T-helper 17 cell (primary cell): ENCODE data around the gene CAMK1D. TPM values are rescaled to one million over a fixed set of nuclear protein-coding genes. Genes with fewer than 3 reads are reported as not detected.
"Not testable (repeated sequence)": the region's sequence is repeated elsewhere in the genome, so short reads cannot be mapped to it uniquely, and the experiment has no call there.

Experiments
- ATAC-seq: fragments of 150-1000 bp; cut with Tn5 transposase; 2 replicates; pipeline ENCODE4 v1.10.0; 2021; ENCODE audit warnings: mild to moderate bottlenecking, moderate library complexity
- DNase-seq, 3 donors: peaks; one replicate each; pipeline versions ENCODE4 v3.0.0 to v3.0.0-alpha.2; 2020 to 2021
- H3K9me3 ChIP-seq: one replicate; pipeline ENCODE4 v1.7.0; 2013; ENCODE audit warnings: low read length, mild to moderate bottlenecking; ENCODE audit not compliant: control insufficient read depth, poor library complexity, severe bottlenecking
- H3K27ac Mint-ChIP-seq: one replicate; pipeline ENCODE4 v1.8.0; 2022; ENCODE audit warnings: mild to moderate bottlenecking, moderate library complexity, mixed read lengths
- H3K27me3 Mint-ChIP-seq: one replicate; pipeline ENCODE4 v1.8.0; 2022; ENCODE audit warnings: mixed read lengths
- H3K36me3 Mint-ChIP-seq: one replicate; pipeline ENCODE4 v1.8.0; 2022; ENCODE audit warnings: low read depth, mixed read lengths
- H3K4me1 Mint-ChIP-seq: one replicate; pipeline ENCODE4 v1.8.0; 2022; ENCODE audit warnings: mild to moderate bottlenecking, mixed read lengths
- H3K4me3 Mint-ChIP-seq: one replicate; pipeline ENCODE4 v1.8.0; 2022; ENCODE audit warnings: mild to moderate bottlenecking, moderate library complexity, mixed read lengths
- total RNA-seq, 4 donors: library from RNA in 2 of 4; stranded (reverse) in 2 of 4; gene quantifications; one replicate each; pipeline ENCODE4 v1.2.3 and lab custom pipeline; 2022 to 2026

The CAMK1D gene
- total RNA-seq, 2 donors from 2014 or later: 31.1 to 47.3 TPM

DNA sequence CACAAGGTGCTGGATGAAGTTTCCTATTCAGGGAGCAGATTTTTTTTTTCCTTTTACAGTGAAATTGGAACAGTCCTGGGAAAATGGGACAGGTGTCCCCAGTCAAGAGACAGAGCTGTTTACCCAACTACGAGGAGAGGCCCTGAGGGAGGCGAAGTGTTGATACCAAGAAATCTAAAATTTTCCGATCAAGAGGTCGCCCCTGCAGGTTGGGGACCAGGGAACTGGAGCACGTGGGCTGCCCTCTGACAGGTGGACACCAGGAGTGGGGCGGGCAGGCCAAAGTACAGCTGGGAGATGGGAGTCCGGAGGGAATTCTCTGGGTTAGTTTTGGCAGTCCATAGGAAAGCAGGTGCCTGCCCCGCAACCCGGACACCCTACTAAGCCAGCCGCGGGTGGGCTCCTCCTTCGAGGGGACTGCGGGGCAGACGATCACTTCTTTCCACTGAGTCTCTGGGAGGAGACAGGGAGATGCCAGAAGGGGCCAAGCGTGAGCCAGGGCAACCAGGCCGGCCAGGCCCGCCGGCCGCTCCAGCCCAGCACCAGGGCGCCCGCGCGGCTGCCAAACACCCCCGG lies 965 bp upstream of the CAMK1D start:
- H3K36me3 Mint-ChIP-seq: peaks cover 8% of the 10 kb centered on the region
- ATAC-seq (no peak), DNase-seq (peak in 1 of 3 donors; percentile 14)
- H3K27ac Mint-ChIP-seq: peak overlapping the region; percentile 98
- H3K4me3 Mint-ChIP-seq: peak overlapping the region; percentile 91
- no peaks in the 10 kb centered on the region for H3K27me3 Mint-ChIP-seq
- H3K4me1 Mint-ChIP-seq: peaks cover 31% of the 10 kb centered on the region
- H3K9me3 ChIP-seq: no peaks in the 10 kb centered on the region

DNA sequence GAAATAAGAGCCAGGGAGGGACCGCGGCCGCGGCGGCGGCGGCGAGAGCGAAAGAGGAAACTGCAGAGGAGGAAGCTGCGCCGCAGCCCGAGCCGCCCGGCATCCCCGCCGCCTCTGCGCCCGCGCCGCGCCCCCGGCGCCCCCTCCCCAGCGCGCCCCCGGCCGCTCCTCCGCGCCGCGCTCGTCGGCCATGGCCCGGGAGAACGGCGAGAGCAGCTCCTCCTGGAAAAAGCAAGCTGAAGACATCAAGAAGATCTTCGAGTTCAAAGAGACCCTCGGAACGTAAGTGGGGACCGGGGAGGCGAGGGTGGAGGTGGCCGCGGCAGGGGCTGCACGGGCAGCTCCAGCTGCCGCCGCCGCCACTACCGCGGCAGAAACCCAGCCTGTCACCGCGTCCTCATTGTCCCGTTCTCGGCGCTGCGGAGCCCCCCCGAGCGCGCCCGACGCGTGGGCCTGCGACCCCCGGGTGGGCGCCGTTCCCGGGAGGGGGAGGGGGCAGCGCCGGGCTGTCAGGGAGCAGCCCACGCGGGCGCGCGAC lies 351 bp downstream of the CAMK1D start:
- Mint-ChIP-seq H3K36me3 (peaks cover 10% of the 10 kb centered on the region), H3K27me3 (no peaks in the 10 kb centered on the region), H3K4me1 (peaks cover 38% of the 10 kb centered on the region), H3K4me3 (peak overlapping the region; percentile 98), H3K27ac (peak overlapping the region; percentile 98)
- DNase-seq: no peak
- ATAC-seq: no peak
- no peaks in the 10 kb centered on the region for H3K9me3 ChIP-seq

DNA sequence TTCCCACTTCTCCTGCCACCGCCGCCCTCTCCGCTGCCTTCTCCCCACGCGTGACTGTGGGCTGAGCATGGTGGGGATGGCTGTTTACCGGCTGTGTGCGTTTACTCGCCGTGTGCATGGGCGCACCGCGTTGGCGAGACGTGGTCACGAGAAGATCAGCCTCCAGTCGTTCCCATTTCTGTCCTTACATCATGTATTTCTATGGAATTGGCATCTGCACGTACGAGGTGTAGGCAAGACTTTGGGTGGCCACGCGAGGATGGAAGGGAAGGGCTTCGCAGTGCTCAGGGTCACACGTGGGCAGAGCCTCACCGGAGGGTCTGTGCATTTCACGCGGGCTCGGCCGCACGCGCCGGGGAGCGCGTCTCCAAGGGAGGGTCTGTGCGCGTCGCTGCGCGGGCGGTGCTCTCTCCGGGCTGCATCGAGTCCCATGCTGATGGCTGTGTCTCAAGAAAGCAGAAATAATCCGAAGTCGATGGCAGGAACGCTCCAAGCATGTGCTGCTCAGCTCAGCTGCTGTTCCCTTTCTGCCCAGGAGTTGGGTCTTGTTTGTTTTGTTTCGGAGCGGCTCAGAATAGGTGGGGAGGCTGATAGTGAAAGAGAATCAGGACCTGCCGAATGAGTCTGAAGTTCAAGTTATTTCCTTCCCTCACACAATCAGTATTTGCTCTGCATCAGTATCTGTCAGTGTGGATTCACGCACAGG lies 973 bp downstream of the CAMK1D start:
- no peaks in the 10 kb centered on the region for H3K9me3 ChIP-seq
- Mint-ChIP-seq H3K36me3 (peaks cover 10% of the 10 kb centered on the region), H3K4me1 (peaks cover 40% of the 10 kb centered on the region), H3K27ac (peak overlapping the region; percentile 98), H3K27me3 (no peaks in the 10 kb centered on the region), H3K4me3 (peak overlapping the region; percentile 98)
- DNase-seq (peak; percentile 23 to 36 (median 25)), ATAC-seq (peak; percentile 35)

DNA sequence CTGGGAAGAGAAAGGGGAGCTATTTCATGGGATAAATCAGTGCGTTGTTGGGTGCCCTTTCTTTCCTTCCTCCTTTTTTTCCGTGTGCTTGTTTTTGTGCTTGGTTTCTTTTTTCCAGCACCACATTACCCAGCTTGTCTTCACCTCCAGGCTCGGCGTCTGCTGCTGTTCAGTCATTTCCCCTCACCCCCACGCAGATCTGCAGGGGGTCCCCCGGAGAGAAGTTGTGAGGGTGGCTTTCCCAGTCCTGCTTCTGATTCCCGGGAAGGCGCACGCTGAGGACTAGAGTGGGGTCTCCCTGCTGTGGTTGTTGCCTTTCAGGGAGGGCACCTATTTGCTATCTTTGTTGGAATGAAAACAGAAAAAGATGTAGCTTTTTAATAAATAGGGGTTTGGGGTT lies 1.6 kb downstream of the CAMK1D start:
- H3K27ac Mint-ChIP-seq: peak overlapping the region; percentile 98

DNA sequence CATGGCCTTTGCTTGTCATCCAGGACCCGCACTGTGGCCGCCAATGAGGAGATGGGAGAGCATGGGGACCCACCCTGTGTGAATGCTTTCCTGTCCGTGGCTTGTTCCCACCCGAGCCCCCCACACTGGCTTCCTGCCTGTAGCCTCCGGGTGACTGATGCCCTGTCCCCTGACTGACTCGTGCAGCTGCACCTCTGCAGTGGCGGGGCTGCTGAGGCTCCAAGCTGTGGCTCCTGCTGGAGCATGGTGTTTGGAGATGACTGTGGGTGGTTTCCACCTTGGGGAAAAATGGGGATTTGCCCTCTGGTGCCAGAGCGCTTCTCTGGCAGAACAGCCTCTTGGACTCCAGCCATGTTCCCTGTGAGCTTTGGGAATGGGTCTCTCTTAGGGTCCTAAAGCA lies 2.1 kb downstream of the CAMK1D start:
- Mint-ChIP-seq H3K27me3 (no peaks in the 10 kb centered on the region), H3K27ac (peak overlapping the region; percentile 98), H3K4me3 (peak overlapping the region; percentile 98), H3K4me1 (peaks cover 44% of the 10 kb centered on the region), H3K36me3 (peaks cover 10% of the 10 kb centered on the region)
- DNase-seq: no peak
- no peak for ATAC-seq
- H3K9me3 ChIP-seq: no peaks in the 10 kb centered on the region

More for the DNA sequence above, 1.6 kb downstream of the CAMK1D start:
- H3K4me3 Mint-ChIP-seq: peak overlapping the region; percentile 98
- peaks cover 10% of the 10 kb centered on the region for H3K36me3 Mint-ChIP-seq
- H3K27me3 Mint-ChIP-seq: no peaks in the 10 kb centered on the region
- H3K4me1 Mint-ChIP-seq: peaks cover 44% of the 10 kb centered on the region
- no peak for DNase-seq
- no peaks in the 10 kb centered on the region for H3K9me3 ChIP-seq
- ATAC-seq: no peak

DNA sequence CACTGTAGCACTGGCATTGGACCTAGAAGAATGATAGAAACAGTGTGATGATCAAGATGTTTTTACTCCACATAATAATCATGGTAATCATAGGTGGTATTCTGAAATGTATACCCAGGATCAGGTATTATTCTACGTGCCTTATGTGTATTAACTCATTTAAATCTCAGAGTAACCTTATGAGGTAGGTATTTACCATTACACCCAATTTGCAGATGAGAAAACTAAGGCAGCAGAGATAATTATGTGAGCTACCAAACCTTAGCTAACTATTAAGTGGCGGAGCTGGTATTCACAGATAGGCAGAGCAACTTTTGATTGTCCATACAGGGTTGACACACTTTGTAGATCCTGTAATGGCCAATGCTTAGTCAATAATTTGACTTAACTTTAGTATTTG lies 2.5 kb downstream of the CAMK1D start:
- peaks cover 44% of the 10 kb centered on the region for H3K4me1 Mint-ChIP-seq
- DNase-seq (no peak), ATAC-seq (no peak)
- H3K27me3 Mint-ChIP-seq: no peaks in the 10 kb centered on the region
- peaks cover 10% of the 10 kb centered on the region for H3K36me3 Mint-ChIP-seq
- peak overlapping the region; percentile 98 for H3K27ac Mint-ChIP-seq
- H3K9me3 ChIP-seq: no peaks in the 10 kb centered on the region
- H3K4me3 Mint-ChIP-seq: peak overlapping the region; percentile 98

DNA sequence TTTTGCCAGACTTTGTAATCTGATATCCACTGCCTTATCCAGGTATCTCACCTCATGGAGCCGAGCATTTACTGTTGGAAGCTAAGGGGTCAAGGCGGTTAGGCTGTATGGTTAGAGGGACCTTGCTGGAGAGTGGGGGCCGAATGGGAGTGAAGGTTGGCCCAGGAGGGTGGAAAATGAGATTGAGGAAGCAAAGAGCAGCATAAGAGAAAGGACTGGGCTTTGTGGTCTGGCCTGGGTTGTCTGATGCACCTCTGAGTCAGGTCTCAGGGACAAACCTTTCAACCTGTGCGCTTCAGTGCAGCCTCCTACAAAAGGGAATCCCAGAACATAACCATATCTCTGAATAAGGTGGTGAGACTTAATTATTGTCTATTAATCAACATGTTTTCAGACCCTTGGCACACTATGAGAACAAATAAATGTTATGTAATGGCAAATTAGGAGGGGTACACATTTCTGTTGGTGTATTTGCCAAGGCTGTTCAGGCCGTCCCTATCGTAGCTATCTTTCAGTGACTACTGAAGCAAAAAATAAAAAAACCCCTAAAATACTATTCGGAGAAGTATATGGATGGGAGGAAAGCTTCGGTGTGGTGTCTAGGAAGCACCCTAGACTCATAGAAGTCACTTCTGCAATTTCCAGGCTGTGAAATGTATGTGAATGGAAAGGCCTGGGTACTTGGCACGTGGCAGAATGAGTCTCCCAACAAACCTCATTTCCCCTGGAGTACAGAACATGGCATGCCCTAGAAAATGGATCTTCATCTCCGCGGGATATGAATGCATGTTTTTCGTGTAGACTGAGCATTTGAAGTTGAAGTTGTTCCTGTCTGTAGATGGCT lies 4.3 kb downstream of the CAMK1D start:
- Mint-ChIP-seq H3K4me1 (peaks cover 44% of the 10 kb centered on the region), H3K27me3 (no peaks in the 10 kb centered on the region), H3K36me3 (peaks cover 10% of the 10 kb centered on the region), H3K4me3 (peak overlapping the region; percentile 69), H3K27ac (peak overlapping the region; percentile 89)
- no peaks in the 10 kb centered on the region for H3K9me3 ChIP-seq
- ATAC-seq (no peak), DNase-seq (no peak)

DNA sequence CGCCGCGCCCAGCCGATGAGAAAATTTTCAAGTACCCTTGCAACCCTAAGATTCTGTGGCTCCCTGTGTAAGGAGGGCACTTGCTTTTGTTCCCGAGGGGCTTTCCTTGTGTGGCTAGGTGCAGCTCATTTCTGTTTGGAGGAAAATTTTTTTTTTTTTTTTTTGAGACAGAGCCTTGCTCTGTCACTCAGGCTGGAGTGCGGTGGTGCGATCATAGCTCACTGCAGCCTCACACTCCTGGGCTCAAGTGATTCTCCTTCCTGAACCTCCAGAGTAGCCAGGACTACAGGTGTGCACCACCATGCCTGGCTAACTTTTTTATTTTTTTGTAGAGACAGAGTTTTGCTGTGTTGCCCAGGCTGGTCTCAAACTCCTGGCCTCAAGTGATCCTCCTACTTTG lies 5.3 kb downstream of the CAMK1D start:
- Mint-ChIP-seq H3K27ac (peak overlapping the region; percentile 61), H3K4me1 (peaks cover 48% of the 10 kb centered on the region)
- DNase-seq, H3K4me3 Mint-ChIP-seq, ATAC-seq, H3K27me3 Mint-ChIP-seq, H3K36me3 Mint-ChIP-seq, H3K9me3 ChIP-seq: not testable (repeated sequence)

DNA sequence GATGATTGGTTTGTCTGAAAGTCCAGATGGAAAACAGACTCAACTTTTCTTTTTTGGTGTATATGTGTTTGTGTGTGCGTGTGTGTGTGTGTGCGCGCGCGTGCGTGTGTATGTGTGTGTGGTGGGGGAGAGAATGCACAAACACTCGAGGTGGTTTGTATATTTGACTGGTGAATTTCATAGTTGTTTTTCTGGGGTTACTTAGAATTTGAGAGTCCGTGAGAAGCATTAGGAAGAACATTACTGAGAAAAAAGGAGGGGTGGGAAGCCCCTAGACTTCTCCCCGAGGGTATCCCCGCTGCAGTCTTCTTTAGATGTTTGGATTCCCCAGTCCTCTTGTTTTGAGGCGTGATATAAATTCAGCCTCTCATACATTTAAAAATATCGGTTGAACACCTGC lies 6.0 kb downstream of the CAMK1D start:
- ATAC-seq (no peak), DNase-seq (no peak)
- H3K27me3 Mint-ChIP-seq: no peaks in the 10 kb centered on the region
- H3K4me3 Mint-ChIP-seq: no peak overlapping the region
- H3K27ac Mint-ChIP-seq: peak overlapping the region; percentile 61
- peaks cover 45% of the 10 kb centered on the region for H3K4me1 Mint-ChIP-seq
- H3K36me3 Mint-ChIP-seq: peaks cover 5% of the 10 kb centered on the region
- H3K9me3 ChIP-seq: no peaks in the 10 kb centered on the region

DNA sequence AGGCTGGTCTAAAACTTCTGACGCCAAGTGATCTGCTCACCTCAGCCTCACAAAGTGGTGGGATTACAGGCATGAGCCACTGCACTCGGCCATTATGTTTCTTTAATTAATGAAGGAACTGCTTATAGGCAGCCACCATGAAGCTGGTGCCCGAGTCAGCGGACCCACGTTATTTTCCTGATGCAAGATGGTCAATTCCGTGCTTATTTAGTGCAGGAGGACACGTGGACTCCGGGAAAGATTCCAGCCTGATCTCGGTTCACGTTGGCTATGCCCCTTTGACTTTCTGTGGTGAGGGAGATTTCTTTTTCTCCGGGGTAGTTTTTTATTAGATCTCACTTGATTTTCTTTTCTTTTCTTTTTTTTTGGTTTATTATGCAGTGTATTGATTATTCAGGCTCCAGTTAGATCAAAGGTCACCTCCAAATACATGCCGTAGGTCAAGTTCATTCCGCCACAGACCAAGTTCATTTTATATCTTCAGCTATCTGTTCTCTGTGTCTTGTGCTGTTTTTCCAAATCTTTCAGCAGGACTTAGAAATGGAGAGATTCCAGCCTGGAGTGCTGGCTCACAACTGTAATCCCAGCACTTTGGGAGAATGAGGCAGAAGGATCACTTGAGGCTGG lies 8.3 kb downstream of the CAMK1D start:
- H3K4me3 Mint-ChIP-seq: no peak overlapping the region
- H3K36me3 Mint-ChIP-seq: peaks cover 2% of the 10 kb centered on the region
- H3K27me3 Mint-ChIP-seq: no peaks in the 10 kb centered on the region
- no peaks in the 10 kb centered on the region for H3K9me3 ChIP-seq
- peak overlapping the region; percentile 72 for H3K27ac Mint-ChIP-seq
- H3K4me1 Mint-ChIP-seq: peaks cover 44% of the 10 kb centered on the region
- DNase-seq: no peak
- ATAC-seq: no peak

DNA sequence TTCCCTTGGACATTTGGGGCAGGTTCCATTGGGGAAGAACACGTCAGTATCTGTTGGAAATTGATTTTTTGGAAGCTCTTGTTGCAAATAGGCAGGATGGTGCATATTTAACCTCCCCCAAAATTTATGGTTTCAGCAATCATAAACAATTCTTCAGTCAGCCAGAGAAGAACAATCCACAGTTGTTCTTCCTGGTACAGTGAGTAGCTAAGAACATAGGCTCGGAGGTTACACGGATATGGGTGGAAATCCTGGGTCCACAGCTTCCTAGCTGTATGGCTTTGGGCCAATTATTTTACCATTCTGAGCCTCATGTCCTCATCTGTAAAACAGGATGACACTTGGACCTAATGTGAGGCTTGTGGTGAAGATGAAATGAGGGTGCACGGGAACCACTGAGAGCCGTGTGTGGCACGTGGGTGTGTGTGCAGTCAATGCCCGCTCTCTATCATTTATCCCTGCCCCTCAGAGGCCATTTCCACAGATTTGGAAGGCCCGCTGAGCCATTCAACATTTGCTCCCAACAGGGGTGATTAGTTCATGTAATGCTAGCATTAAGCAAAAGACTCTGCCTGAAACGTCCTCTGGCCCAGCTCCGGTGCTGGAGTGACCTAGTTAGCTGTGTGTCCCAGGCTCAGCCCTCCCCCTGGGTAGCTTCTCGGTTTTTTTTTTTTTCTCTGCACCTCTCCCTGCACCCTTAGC lies 9.7 kb downstream of the CAMK1D start:
- peaks cover under 1% of the 10 kb centered on the region for H3K36me3 Mint-ChIP-seq
- ATAC-seq (peak; percentile 76), DNase-seq (no peak)
- peak overlapping the region; percentile 72 for H3K27ac Mint-ChIP-seq
- no peaks in the 10 kb centered on the region for H3K9me3 ChIP-seq
- peak overlapping the region; percentile 86 for H3K4me3 Mint-ChIP-seq
- H3K4me1 Mint-ChIP-seq: peaks cover 33% of the 10 kb centered on the region
- H3K27me3 Mint-ChIP-seq: no peaks in the 10 kb centered on the region

DNA sequence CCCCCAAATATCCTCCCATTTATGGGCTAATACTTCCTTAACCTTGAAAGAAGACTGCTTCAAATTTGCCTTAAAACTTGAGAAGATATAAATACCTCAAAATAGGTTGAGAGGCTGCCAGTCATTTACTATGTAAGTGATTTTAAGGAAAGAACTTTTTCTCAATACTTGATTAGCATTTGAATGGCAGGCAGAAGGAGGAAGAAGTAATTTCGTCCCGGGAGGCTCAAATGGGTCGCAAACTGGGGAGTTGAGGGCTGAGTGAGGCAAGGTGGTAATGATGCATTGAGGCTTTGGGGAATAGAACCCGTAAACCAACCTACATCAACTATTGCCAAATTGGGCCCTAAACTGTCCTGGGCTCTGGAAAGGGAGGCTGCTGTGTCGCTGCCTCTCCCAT lies 11.1 kb downstream of the CAMK1D start:
- H3K27me3 Mint-ChIP-seq: no peaks in the 10 kb centered on the region
- no peak for DNase-seq
- H3K4me1 Mint-ChIP-seq: peaks cover 38% of the 10 kb centered on the region
- H3K36me3 Mint-ChIP-seq: no peaks in the 10 kb centered on the region
- ATAC-seq: no peak
- no peak overlapping the region for H3K27ac Mint-ChIP-seq
- H3K9me3 ChIP-seq: no peaks in the 10 kb centered on the region
- H3K4me3 Mint-ChIP-seq: no peak overlapping the region
